ENCODE measurements around the gene ZNF385C. TPM values are rescaled to one million over a fixed set of nuclear protein-coding genes. Genes with fewer than 3 reads are reported as not detected.

Gene ZNF385C
- total RNA-seq, 2 donors from 2014 or later = 1.4 to 2.1 TPM

DNA sequence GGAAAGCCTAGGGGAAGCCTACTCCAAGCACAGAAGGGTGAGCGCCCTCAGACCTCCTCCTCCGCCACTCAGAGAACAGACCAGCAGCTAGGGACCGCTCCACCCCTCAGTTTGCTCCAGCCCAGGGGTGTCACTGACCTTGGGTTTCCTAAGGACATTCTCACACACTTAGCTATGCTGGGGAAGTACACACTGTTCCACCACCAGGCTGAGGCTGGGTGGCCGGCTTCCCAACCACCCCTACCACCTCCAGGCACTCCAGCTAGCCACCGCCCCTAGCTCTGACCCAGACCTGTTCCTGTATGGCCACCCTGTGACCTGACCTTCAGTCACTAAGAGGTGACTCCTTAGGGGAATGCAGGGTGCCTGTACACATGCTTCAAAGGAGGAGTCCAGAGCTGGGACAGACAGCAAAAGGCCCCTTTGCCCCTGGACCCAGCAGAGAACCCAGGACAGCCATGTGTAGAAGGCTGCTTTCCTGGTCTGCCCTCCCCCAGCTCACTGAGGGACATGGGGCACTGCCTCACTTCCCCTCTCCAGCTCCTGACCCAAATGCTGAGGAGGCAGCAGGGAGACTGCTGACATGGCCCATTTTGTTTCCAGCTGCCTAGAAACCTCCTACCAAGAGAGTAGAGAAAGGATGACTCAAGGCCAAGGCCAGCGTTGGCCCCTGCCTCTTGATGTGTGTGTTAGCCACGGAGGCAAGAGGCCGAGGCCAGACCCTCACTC is 31.0 kb upstream of the ZNF385C start:
- Mint-ChIP-seq H3K4me1 (peaks cover 25% of the 10 kb centered on the region), H3K4me3 (no peak overlapping the region), H3K27ac (no peak overlapping the region), H3K9me3 (no peaks in the 10 kb centered on the region), H3K36me3 (ENCODE audit: low read depth) (peaks cover 58% of the 10 kb centered on the region), H3K27me3 (ENCODE audit: insufficient read depth) (no peaks in the 10 kb centered on the region)
- Histone ChIP-seq H3K4me3 (ENCODE audit: low read length) (no peak overlapping the region), H3K9ac (ENCODE audit: extremely low read depth, low read length, poor library complexity, severe bottlenecking) (no peak overlapping the region), H3K27ac (ENCODE audit: low read depth, low read length) (no peak overlapping the region), H3K9me3 (ENCODE audit: control insufficient read depth, low read length) (no peaks in the 10 kb centered on the region), H3K4me1 (ENCODE audit: control insufficient read depth, insufficient read depth, low read length) (peaks cover 15% of the 10 kb centered on the region), H3K36me3 (ENCODE audit: control insufficient read depth, insufficient read depth, low read length) (peaks cover 78% of the 10 kb centered on the region), H3K27me3 (ENCODE audit: control insufficient read depth, insufficient read depth, low read length, poor library complexity, severe bottlenecking) (no peaks in the 10 kb centered on the region)
- TF ChIP-seq, protein P1, sequence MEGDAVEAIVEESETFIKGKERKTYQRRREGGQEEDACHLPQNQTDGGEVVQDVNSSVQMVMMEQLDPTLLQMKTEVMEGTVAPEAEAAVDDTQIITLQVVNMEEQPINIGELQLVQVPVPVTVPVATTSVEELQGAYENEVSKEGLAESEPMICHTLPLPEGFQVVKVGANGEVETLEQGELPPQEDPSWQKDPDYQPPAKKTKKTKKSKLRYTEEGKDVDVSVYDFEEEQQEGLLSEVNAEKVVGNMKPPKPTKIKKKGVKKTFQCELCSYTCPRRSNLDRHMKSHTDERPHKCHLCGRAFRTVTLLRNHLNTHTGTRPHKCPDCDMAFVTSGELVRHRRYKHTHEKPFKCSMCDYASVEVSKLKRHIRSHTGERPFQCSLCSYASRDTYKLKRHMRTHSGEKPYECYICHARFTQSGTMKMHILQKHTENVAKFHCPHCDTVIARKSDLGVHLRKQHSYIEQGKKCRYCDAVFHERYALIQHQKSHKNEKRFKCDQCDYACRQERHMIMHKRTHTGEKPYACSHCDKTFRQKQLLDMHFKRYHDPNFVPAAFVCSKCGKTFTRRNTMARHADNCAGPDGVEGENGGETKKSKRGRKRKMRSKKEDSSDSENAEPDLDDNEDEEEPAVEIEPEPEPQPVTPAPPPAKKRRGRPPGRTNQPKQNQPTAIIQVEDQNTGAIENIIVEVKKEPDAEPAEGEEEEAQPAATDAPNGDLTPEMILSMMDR (conservative IDR thresholded peaks at IDR 0.05) = no peak
- 83 to 94% methylated on average over 4 to 8 of the region's 8 CpGs for WGBS, 2 experiments (ENCODE audit: insufficient coverage in 1 of 2, insufficient read length in 1 of 2)
- no peak for DNase-seq

- Mint-ChIP-seq H3K27ac (no peak overlapping the region), H3K4me1 (peaks cover 11% of the 10 kb centered on the region), H3K9me3 (no peaks in the 10 kb centered on the region), H3K4me3 (no peak overlapping the region), H3K27me3 (ENCODE audit: insufficient read depth) (no peaks in the 10 kb centered on the region), H3K36me3 (ENCODE audit: low read depth) (peaks cover 58% of the 10 kb centered on the region)
- H3K9ac ChIP-seq (ENCODE audit: extremely low read depth, low read length, poor library complexity, severe bottlenecking) = no peak overlapping the region
- no peak for DNase-seq
- H3K4me1 ChIP-seq (ENCODE audit: control insufficient read depth, insufficient read depth, low read length) = no peaks in the 10 kb centered on the region
- peaks cover 68% of the 10 kb centered on the region for H3K36me3 ChIP-seq (ENCODE audit: control insufficient read depth, insufficient read depth, low read length)
- H3K27me3 ChIP-seq (ENCODE audit: control insufficient read depth, insufficient read depth, low read length, poor library complexity, severe bottlenecking) = no peaks in the 10 kb centered on the region
- no peak overlapping the region for H3K27ac ChIP-seq (ENCODE audit: low read depth, low read length)
- H3K4me3 ChIP-seq (ENCODE audit: low read length) = no peak overlapping the region
- 83 to 91% methylated on average over 5 of the region's 6 CpGs for WGBS, 2 experiments (ENCODE audit: insufficient coverage in 1 of 2, insufficient read length in 1 of 2)
- H3K9me3 ChIP-seq (ENCODE audit: control insufficient read depth, low read length) = no peaks in the 10 kb centered on the region
- TF ChIP-seq, protein P1 (conservative IDR thresholded peaks at IDR 0.05) = no peak
Measured at GRCh38 chr17:42127414-42127813, 29.1 kb upstream of the ZNF385C start.

GRCh38 chr17:42126836-42127235 is 28.6 kb upstream of the ZNF385C start:
- H3K4me3 ChIP-seq (ENCODE audit: low read length) = no peak overlapping the region
- 90 to 100% methylated on average over 2 to 3 of the region's 3 CpGs for WGBS, 2 experiments (ENCODE audit: insufficient coverage in 1 of 2, insufficient read length in 1 of 2)
- Mint-ChIP-seq H3K4me1 (peaks cover 14% of the 10 kb centered on the region), H3K9me3 (no peaks in the 10 kb centered on the region), H3K36me3 (ENCODE audit: low read depth) (peaks cover 58% of the 10 kb centered on the region), H3K27ac (no peak overlapping the region), H3K27me3 (ENCODE audit: insufficient read depth) (no peaks in the 10 kb centered on the region), H3K4me3 (no peak overlapping the region)
- no peak overlapping the region for H3K27ac ChIP-seq (ENCODE audit: low read depth, low read length)
- H3K9me3 ChIP-seq (ENCODE audit: control insufficient read depth, low read length) = no peaks in the 10 kb centered on the region
- no peaks in the 10 kb centered on the region for H3K4me1 ChIP-seq (ENCODE audit: control insufficient read depth, insufficient read depth, low read length)
- no peaks in the 10 kb centered on the region for H3K27me3 ChIP-seq (ENCODE audit: control insufficient read depth, insufficient read depth, low read length, poor library complexity, severe bottlenecking)
- H3K36me3 ChIP-seq (ENCODE audit: control insufficient read depth, insufficient read depth, low read length) = peaks cover 68% of the 10 kb centered on the region
- TF ChIP-seq, protein P1 (conservative IDR thresholded peaks at IDR 0.05) = no peak
- DNase-seq = no peak
- no peak overlapping the region for H3K9ac ChIP-seq (ENCODE audit: extremely low read depth, low read length, poor library complexity, severe bottlenecking)

Measured in endodermal cell (in vitro differentiated cells).